H9 (cell line): ENCODE measurements around the gene HOXC12. TPM values are rescaled to one million over a fixed set of nuclear protein-coding genes. Genes with fewer than 3 reads are reported as not detected.

Experiments
- DNase-seq: peaks from one replicate; pipeline ENCODE4 v3.0.0-alpha.2; 2017
- H2AFZ ChIP-seq: one replicate; pipeline ENCODE4 v1.6.1; 2013; ENCODE audit warnings: mild to moderate bottlenecking, low read length, control low read depth, moderate library complexity
- H2AK5ac ChIP-seq: 2 replicates; pipeline ENCODE4 v1.6.1; 2013; ENCODE audit warnings: low read length, control low read depth, mixed read lengths; ENCODE audit not compliant: insufficient read length
- H2BK120ac ChIP-seq: one replicate; pipeline ENCODE4 v1.6.1; 2013; ENCODE audit warnings: low read depth, mild to moderate bottlenecking, low read length, control low read depth, inconsistent platforms; ENCODE audit not compliant: poor library complexity, severe bottlenecking
- H2BK12ac ChIP-seq: 2 replicates; pipeline ENCODE4 v1.6.1; 2013; ENCODE audit warnings: low read length, control low read depth, mixed read lengths, low read depth; ENCODE audit not compliant: insufficient read length
- H2BK15ac ChIP-seq: 2 replicates; pipeline ENCODE4 v1.6.1; 2013; ENCODE audit warnings: low read depth, low read length, control low read depth
- H2BK20ac ChIP-seq: one replicate; pipeline ENCODE4 v1.6.1; 2013; ENCODE audit warnings: low read depth, mild to moderate bottlenecking, low read length, control low read depth, inconsistent platforms; ENCODE audit not compliant: poor library complexity, severe bottlenecking
- H2BK5ac ChIP-seq: 2 replicates; pipeline ENCODE4 v1.6.1; 2013; ENCODE audit warnings: low read length, control low read depth, mixed read lengths; ENCODE audit not compliant: insufficient read length
- H3K14ac ChIP-seq: 2 replicates; pipeline ENCODE4 v1.6.1; 2013; ENCODE audit warnings: low read length, control low read depth; ENCODE audit not compliant: insufficient read depth
- H3K18ac ChIP-seq: 2 replicates; pipeline ENCODE4 v1.6.1; 2013; ENCODE audit warnings: low read depth, mild to moderate bottlenecking, mixed read lengths, low read length, control low read depth; ENCODE audit not compliant: insufficient read length
- H3K23ac ChIP-seq: 2 replicates; pipeline ENCODE4 v1.6.1; 2013; ENCODE audit warnings: low read length, control low read depth, mixed read lengths, low read depth; ENCODE audit not compliant: insufficient read length
- H3K23me2 ChIP-seq: 2 replicates; pipeline ENCODE4 v1.6.1; 2013; ENCODE audit warnings: low read depth, mild to moderate bottlenecking, mixed read lengths, low read length, control low read depth; ENCODE audit not compliant: insufficient read length, poor library complexity, severe bottlenecking
- H3K27ac ChIP-seq: 2 replicates; pipeline ENCODE4 v1.5.1; 2013; ENCODE audit warnings: low read length, control low read depth, mixed read lengths, low read depth; ENCODE audit not compliant: insufficient read length
- H3K27me3 ChIP-seq: 2 replicates; pipeline ENCODE4 v1.6.1; 2013; ENCODE audit warnings: low read length, control low read depth, inconsistent platforms; ENCODE audit not compliant: insufficient read depth
- H3K4ac ChIP-seq: 2 replicates; pipeline ENCODE4 v1.6.1; 2013; ENCODE audit warnings: low read depth, mild to moderate bottlenecking, control low read depth, inconsistent platforms, low read length, moderate library complexity
- H3K4me1 ChIP-seq: 2 replicates; pipeline ENCODE4 v1.6.1; 2013; ENCODE audit warnings: low read length, control low read depth, inconsistent platforms; ENCODE audit not compliant: insufficient read depth
- H3K4me2 ChIP-seq: 2 replicates; pipeline ENCODE4 v1.6.1; 2013; ENCODE audit warnings: low read length, control low read depth, mixed read lengths; ENCODE audit not compliant: insufficient read length, insufficient read depth
- H3K56ac ChIP-seq: 2 replicates; pipeline ENCODE4 v1.6.1; 2013; ENCODE audit warnings: low read depth, mild to moderate bottlenecking, mixed read lengths, low read length, control low read depth; ENCODE audit not compliant: insufficient read length
- H3K79me1 ChIP-seq: 2 replicates; pipeline ENCODE4 v1.6.1; 2013; ENCODE audit warnings: low read depth, mild to moderate bottlenecking, moderate library complexity, low read length, control low read depth, inconsistent platforms; ENCODE audit not compliant: insufficient read depth, poor library complexity, severe bottlenecking
- H3K79me2 ChIP-seq: 2 replicates; pipeline ENCODE4 v1.6.1; 2013; ENCODE audit warnings: low read length, control low read depth, inconsistent platforms; ENCODE audit not compliant: insufficient read depth
- H3K9ac ChIP-seq: 2 replicates; pipeline ENCODE4 v1.6.1; 2013; ENCODE audit warnings: low read length, control low read depth, mixed read lengths; ENCODE audit not compliant: insufficient read length; ENCODE audit errors: extremely low read depth
- H3K9me3 ChIP-seq: one replicate; pipeline ENCODE4 v1.6.1; 2013; ENCODE audit warnings: low read depth, low read length, inconsistent platforms; ENCODE audit not compliant: control insufficient read depth
- H3T11ph ChIP-seq: one replicate; pipeline ENCODE4 v1.6.1; 2013; ENCODE audit warnings: mild to moderate bottlenecking, low read length, control low read depth, inconsistent platforms
- H4K20me1 ChIP-seq: one replicate; pipeline ENCODE4 v1.6.1; 2013; ENCODE audit not compliant: control insufficient read depth, insufficient read length, insufficient read depth
- H4K5ac ChIP-seq: 2 replicates; pipeline ENCODE4 v1.6.1; 2013; ENCODE audit warnings: low read depth, mild to moderate bottlenecking, mixed read lengths, low read length, control low read depth; ENCODE audit not compliant: insufficient read length
- H4K8ac ChIP-seq: replicated peaks from 2 replicates; pipeline ENCODE4 v1.6.1; 2013; ENCODE audit warnings: low read length, control low read depth, mixed read lengths, low read depth; ENCODE audit not compliant: insufficient read length
- H4K91ac ChIP-seq: 2 replicates; pipeline ENCODE4 v1.6.1; 2013; ENCODE audit warnings: low read depth, mild to moderate bottlenecking, moderate library complexity, mixed read lengths, low read length, control low read depth; ENCODE audit not compliant: insufficient read length
- H3K27ac Mint-ChIP-seq, 3 experiments: 2 replicates in 2 of 3; 3 replicates in 1 of 3; pipeline ENCODE4 v1.8.0; 2020 to 2021; ENCODE audit warnings: mixed read lengths in 3 of 3, mild to moderate bottlenecking in 1 of 3, moderate library complexity in 1 of 3
- H3K27me3 Mint-ChIP-seq: 2 replicates; pipeline ENCODE4 v1.8.0; 2021; ENCODE audit warnings: low read depth, mild to moderate bottlenecking, moderate library complexity, mixed read lengths
- H3K36me3 Mint-ChIP-seq, 3 experiments: 2 replicates in 2 of 3; 3 replicates in 1 of 3; pipeline ENCODE4 v1.8.0; 2020 to 2021; ENCODE audit warnings: low read depth in 3 of 3, mixed read lengths in 3 of 3; ENCODE audit not compliant: insufficient read depth in 1 of 3
- H3K4me1 Mint-ChIP-seq, 2 experiments: 2 replicates each; pipeline ENCODE4 v1.8.0; 2020; ENCODE audit warnings: mixed read lengths in 2 of 2
- H3K4me3 Mint-ChIP-seq, 2 experiments: 2 replicates in 1 of 2; 3 replicates in 1 of 2; pipeline ENCODE4 v1.8.0; 2020 to 2021; ENCODE audit warnings: mild to moderate bottlenecking in 2 of 2, mixed read lengths in 2 of 2, moderate library complexity in 1 of 2
- H3K9me3 Mint-ChIP-seq, 2 experiments: 2 replicates in 1 of 2; 3 replicates in 1 of 2; pipeline ENCODE4 v1.8.0; 2020; ENCODE audit warnings: mild to moderate bottlenecking in 2 of 2, mixed read lengths in 2 of 2, moderate library complexity in 1 of 2
- WGBS: extraction: QIAGEN DNeasy Blood & Tissue Kit; methylation state at CpG from one replicate; pipeline ENCODE4 v1.1.7; 2013; ENCODE audit warnings: missing lambda C conversion rate, low lambda C conversion rate, mixed read lengths; ENCODE audit not compliant: insufficient read length; ENCODE audit errors: extremely low coverage; 5-methylcytosine and 5-hydroxymethylcytosine counted together
- total RNA-seq: library from RNA; stranded (reverse); gene quantifications from 2 replicates; pipeline ENCODE4 v1.2.1, GENCODE V29; 2021
- TF ChIP-seq, protein P1 (sequence below): fragments of 200-600 bp; sonication (generic); conservative IDR thresholded peaks from 3 replicates; pipeline ENCODE4 v1.8.0; 2021; ENCODE audit warnings: antibody characterized with exemption, mild to moderate bottlenecking

HOXC12 gene
- total RNA-seq, 1 experiment from 2014 or later, result not detected

DNA sequence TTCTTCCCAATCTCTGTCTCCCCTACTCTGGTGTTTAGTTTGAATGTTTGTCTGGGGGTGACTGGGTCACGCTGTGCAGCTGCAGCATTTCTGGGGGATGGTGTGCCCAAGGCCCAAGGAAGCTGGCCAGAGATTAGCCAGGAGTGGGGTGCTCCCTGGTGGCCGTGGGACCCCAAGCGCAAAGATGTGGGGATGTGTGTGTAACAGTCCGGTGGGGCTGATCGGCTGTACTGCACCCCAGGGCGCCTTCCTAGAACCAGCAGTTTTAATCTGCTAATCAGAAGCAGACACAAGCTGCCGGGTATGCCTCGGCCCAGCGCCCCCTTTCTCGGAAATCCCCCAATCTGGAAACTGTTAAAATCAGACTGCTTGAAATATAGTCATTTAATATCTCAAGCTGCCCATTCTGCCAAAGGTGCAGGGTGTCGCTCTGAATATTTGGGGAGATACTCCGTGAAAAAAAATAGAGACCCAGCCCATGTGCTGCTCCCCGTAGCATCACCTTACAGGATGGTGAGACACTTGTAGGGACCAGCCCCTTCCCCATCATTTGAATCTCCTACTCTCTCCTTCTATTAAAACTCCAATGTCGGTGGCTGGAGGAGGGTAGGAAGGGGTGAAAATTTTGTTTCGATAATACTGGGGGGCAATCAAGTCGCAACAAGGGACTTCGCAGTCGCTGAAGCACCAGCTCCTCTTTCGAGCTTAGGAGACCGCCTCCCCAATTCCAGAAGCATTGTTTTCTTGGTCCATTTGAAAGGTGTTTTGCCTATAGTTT, 49.5 kb downstream of the HOXC12 start:
- no peak overlapping the region for H3K14ac ChIP-seq
- H2AK5ac ChIP-seq, result no peak overlapping the region
- WGBS, result no CpG with 5 or more reads among the region's 20 CpGs
- H4K8ac ChIP-seq, result no peak overlapping the region
- no peak overlapping the region for H3T11ph ChIP-seq
- Mint-ChIP-seq H3K9me3 (peaks cover 4 to 6% of the 10 kb centered on the region in 2 experiments; a peak in 3 of 5 replicates), H3K4me1 (peaks cover 5 to 14% of the 10 kb centered on the region in 2 experiments), H3K27ac (no peak overlapping the region), H3K4me3 (no peak overlapping the region), H3K27me3 (peaks cover 100% of the 10 kb centered on the region), H3K36me3 (no peaks in the 10 kb centered on the region)
- no peak overlapping the region for H2BK5ac ChIP-seq
- no peaks in the 10 kb centered on the region for H3K4me1 ChIP-seq
- H2BK120ac ChIP-seq, result no peak overlapping the region
- H3K4ac ChIP-seq, result no peak overlapping the region
- no peak overlapping the region for H4K91ac ChIP-seq
- no peaks in the 10 kb centered on the region for H3K23me2 ChIP-seq
- TF ChIP-seq, protein P1, sequence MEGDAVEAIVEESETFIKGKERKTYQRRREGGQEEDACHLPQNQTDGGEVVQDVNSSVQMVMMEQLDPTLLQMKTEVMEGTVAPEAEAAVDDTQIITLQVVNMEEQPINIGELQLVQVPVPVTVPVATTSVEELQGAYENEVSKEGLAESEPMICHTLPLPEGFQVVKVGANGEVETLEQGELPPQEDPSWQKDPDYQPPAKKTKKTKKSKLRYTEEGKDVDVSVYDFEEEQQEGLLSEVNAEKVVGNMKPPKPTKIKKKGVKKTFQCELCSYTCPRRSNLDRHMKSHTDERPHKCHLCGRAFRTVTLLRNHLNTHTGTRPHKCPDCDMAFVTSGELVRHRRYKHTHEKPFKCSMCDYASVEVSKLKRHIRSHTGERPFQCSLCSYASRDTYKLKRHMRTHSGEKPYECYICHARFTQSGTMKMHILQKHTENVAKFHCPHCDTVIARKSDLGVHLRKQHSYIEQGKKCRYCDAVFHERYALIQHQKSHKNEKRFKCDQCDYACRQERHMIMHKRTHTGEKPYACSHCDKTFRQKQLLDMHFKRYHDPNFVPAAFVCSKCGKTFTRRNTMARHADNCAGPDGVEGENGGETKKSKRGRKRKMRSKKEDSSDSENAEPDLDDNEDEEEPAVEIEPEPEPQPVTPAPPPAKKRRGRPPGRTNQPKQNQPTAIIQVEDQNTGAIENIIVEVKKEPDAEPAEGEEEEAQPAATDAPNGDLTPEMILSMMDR, result no peak
- H3K79me2 ChIP-seq, result no peaks in the 10 kb centered on the region
- H3K18ac ChIP-seq, result no peak overlapping the region
- H4K20me1 ChIP-seq, result no peaks in the 10 kb centered on the region
- no peaks in the 10 kb centered on the region for H3K79me1 ChIP-seq
- H2BK15ac ChIP-seq, result no peak overlapping the region
- no peak overlapping the region for H2BK12ac ChIP-seq
- no peak overlapping the region for H4K5ac ChIP-seq
- no peak overlapping the region for H3K4me2 ChIP-seq
- no peak overlapping the region for H3K9ac ChIP-seq
- H3K56ac ChIP-seq, result no peak overlapping the region
- DNase-seq, result no peak
- no peak overlapping the region for H3K27ac ChIP-seq
- H3K9me3 ChIP-seq, result no peaks in the 10 kb centered on the region
- peaks cover 96% of the 10 kb centered on the region for H3K27me3 ChIP-seq
- H3K23ac ChIP-seq, result no peak overlapping the region
- H2BK20ac ChIP-seq, result no peak overlapping the region
- no peak overlapping the region for H2AFZ ChIP-seq
